RPMI8226 (cell line): ENCODE results near the gene TMEM120B.

Experiments
- DNase-seq: peaks from one replicate; pipeline ENCODE4 v3.0.0-alpha.2; 2015

The TMEM120B gene

DNA sequence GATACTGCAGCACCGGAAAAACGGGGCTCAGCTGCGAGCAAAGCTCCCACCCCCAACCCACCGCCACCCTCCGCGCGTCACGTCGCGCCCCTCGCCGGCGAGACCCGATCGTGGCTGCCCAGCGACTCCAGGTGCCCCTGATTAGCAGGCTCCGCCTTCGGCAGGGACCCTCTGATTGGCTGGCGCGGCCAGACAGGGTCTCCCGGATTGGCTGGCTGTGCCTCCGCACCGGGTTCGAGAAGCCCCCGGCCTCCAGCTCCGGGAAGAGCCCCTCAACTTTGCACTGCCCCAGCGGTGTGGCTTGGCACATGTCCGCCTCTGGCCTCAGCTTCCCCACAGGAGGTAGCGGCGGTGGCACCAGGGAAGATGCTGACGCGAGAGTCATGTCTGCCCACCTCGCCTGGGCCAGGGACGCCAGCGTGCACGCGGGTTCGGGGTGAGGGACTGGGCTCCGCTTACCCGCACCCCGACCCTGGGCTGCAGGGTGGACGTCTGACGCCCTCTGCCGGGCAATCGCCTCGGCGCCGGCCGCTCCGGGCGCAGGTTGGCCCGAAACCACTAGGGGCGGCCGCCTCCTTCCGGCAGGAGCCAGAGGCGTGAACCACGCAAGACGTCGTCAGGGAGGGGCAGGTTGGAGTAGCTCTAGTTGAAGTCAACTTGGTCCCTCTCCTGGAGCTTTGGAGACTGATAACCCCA is 81.4 kb downstream of the TMEM120B start:
- DNase-seq, result peak; percentile 96

DNA sequence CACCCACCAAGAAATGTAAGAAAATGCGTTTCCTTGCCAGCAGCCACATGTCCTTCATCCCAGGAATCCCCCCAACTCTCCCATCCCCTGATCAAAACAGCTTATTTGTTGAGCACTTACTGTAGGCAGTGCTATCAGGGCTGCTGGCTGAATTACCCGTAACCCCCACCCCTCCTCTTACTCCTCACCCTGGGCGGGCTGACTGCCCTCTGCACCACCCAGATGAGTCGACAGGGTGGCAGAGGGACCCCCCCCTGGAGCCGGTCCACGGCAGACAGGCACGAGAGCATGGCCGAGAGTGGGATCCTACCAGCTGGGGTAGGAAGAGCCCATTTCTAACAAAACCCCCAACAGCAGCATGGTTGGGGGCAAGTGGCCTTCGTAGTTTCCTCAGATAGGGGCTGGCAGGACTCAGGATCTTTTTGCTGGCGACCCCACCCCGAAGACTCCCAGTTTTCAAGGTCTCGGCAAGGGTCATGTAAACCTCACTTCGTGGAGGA is 82.0 kb downstream of the TMEM120B start:
- DNase-seq, result no peak

DNA sequence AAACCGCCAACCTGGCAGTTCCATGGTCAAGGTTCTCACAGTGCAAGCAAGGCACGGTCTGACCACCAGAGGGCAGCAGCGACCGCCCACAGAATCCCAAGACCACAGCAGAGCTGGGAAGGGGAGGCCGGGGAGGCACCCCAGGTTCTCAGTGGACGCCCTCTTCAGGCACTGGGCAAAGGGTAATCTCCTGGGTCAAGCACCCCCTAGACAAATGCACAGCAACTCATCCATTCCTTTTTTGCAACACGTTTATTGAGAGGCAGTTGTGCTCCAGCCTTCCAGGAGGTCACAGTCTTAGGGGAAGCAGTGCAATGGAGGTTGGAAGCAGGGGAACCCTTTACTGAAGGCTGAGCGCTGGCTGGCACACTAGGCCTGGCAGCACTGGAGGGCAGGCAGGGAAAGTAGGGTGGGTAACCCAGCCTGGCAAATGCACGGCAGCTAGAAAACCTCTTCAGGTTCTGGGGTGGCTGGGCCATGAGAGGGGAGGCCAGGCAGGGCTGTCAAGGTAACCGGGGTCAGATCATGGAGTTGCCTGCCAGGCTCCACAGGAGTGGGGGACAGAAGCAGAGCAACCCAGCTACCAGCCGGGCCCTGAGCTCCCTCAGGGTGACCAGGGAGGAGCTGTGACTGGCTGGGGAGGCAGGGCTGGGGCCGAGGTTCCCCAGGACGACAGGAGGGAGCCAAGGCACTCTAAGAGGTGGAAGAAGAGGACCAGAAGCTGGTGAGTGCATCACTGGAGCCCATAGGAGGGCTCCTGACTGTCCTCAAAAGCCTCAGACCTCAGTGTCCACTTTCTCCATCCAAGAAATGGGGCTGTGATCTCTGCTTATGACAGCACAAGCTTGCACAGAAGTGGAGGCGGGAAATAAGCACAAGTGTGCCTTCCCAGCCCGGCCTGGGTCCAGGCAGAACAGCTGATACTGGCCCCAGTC is 82.7 kb downstream of the TMEM120B start:
- peak; percentile 86 for DNase-seq

DNA sequence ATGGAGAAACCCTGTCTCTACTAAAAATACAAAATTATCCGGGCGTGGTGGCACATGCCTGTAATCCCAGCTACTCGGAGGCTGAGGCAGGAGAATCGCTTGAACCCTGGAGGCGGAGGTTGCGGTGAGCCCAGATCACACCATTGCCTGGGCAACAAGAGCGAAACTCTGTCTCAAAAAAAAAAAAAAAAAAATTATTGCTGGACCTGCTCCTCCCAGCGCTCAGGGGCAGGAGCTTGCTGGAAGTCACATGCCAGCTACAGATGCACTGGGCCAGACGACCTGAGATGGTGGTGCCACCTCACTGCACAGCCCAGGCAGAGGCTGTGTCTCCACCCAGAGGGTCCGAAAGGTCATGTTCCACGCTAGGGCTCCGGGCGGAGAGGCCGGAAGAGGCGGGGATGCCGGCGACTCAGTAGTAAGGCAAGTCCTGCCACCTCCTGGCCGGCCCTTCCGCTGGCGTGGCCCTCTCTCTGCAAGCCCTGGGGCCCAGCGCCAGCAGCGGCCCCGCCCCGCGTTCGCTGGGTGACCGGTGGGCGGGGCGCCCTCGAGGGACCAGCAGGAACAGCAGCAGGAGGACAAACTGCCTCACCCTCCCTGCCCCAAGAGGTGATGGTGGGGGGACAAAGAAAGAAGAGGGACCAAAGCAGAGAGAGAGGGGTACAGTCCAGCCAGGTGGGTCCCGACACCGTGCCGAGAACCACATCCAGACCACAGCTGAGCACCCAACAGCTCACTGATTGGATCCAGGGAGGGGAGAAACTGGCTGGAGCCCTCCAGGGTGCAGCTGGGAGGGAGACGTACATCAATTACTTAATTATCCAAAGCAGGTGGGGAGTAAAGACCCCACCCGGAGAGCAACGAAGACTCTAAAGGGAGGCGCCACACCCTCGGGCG is 84.6 kb downstream of the TMEM120B start:
- no peak for DNase-seq

DNA sequence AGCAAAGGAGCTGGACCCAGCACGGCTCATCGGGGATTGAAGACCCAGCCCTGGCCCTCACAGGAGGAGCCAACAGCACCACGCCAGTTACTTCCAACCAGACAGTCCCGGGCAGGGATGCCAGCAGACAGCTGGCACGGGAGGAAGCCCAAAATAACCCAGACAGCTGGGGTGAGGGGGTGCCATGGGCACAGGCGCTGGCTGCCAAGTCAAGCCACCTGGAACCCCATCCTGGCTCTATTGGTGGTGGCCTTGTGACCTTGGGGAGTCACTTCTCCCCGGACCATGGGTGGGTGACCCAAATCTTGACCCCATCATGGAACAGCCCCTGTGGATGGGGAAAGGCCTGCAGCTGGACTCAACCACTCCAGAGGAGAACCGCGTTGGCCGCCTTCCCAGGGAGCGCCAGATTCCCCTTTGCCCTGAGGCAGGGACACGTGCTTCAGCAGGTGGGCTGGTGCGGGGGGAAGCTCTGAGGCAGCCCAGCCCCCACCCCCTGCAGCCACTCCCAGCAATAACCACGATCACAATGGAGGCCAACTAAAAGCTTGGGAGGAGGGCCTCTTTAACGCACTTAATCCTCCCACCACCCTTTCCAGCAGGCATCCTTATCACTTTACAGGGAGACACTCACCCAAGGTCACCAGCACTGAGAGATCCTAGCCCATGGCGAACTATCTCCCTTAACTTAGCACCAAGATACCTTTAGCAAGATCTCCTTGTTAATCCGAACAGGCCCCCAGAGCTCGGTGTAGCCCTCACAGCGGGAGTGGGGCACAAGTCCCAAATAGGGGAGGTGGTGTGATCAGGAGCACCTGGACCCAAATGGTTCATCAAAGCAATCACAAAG is 85.6 kb downstream of the TMEM120B start:
- peak; percentile 55 for DNase-seq

DNA sequence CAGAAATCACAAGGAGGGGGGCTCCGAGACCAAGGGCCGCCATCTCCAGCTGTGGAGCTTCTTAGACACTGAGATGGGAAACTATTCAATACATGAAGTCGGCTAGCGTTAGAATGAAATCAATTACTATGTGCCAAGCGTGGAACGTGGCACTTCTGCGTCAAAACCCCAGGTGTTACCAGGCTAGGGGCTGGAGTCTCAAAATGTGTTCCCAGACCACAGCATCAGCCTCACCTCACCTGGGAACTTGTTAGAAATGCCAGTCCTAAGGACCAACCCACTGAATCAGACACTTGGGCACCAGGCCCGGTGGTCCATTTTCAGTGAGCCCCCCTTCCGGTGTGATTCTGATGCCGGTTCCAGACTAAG is 86.2 kb downstream of the TMEM120B start:
- DNase-seq, result no peak

DNA sequence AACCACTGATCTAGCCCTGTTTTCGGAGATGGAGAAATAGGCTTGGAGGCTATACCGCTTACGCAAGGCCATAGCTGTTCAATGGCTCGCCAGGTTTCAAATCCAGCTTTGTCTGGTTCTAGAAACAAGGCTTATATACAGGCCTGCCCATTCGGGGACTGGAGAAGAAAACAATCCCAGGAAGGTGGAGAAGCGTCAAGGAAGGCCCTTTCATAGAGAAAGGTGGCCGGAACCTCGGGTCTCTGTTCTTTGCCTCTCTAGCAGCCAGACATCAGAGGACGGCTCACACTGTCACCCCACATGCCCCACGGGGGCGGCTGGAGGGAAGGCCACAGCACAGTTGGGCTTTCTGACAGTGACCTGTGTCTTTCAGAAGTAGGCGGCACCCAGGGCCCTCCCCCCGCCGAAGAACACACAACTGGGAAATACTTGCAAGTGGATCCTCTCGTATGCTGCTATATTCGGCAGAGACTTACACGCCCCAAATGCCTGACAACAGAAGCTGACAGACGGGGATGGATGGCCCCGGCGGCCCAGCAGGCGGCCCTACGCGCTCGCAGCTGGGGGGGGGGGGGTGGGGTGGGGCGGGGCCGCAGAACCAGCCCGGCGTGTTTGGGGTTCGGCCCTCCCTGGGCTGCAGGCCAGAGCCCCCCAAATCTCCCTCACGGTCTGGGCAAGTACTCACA is 86.7 kb downstream of the TMEM120B start:
- DNase-seq, result peak; percentile 86

DNA sequence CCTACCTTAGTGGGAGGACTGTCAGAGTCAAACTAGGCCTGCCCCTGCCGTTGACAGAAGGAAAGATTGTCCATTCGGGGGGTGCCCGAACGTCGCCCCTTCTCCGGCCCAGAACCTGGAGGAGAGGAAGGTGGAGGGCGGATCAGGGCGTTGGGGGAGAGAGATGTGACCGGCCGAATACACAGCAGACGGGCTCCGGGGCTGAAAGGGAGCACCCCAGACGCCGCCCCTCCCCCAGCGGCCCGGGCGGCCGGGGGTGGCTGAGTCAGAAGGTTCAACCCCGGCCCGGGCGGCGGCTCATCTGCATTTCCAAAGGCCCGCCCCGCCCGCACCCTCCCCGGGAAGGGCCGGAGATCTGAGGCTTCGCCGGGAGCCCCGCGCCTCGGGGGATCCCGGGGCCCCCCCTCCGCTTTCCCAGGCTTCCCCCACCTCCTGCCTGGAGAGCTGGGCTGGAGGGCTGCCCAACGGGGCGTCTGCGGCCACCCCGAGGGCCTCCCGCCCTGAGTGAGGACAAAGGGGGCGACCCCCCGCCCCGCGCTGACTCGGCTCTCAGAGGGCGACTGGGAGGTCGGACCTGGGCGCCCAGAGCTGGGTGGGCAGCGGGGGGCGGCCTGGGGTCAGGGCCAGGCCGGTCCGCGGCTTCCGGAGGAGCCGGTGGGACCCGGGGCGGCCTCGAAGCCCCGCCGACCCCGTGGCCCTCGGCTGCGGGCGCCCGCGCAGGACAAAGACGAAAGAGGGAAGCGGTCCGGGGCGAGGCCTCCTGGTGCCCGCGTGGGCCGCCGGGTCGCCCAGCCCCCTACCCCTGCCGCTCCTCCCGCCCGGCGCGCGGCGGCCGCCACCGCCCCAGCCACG is 87.5 kb downstream of the TMEM120B start:
- peak; percentile 87 for DNase-seq

DNA sequence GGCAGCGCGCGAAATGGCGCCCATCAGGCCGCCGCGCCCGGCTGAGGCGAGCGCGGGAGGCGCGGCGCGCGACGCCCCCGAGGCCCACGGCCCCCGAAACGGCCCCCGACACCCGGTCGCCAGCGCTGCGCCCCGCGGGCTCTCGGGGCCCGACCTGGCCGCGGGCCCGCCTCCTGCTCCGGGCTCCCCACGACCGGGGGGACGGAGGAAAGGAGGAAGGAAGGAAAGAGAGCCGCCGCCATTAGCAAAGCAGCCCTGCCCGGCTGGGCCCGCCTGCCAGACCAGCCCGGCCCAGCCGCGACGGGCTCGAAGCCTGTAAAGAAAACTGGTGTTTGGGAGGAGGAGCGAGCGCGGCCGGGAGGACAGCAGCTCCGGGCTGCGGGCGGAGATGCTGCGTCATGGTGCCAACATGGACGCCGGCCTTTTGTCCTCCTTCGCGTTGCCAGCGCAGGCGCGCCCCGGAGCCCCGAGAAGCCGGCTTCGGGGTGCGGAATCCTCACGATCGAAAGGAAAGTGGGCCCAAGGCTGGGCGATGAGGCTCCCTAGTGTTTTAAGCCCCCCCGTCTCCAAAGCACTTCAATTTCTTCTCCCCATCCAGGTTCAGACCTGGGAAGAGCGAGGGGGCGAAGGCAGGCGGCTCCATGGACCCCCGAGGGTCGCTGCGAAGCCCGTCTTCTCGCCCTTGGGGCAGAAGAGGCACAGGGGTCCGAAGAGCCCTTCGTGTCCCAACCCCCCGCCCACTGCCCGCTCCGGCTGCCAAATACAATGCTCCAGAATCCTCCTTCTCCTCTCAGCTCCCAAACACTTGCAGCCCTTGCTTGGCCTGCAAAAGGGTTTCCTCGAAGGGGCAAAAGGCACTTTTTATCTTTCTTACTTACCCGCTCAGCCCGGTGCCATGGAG is 88.4 kb downstream of the TMEM120B start:
- peak; percentile 71 for DNase-seq

DNA sequence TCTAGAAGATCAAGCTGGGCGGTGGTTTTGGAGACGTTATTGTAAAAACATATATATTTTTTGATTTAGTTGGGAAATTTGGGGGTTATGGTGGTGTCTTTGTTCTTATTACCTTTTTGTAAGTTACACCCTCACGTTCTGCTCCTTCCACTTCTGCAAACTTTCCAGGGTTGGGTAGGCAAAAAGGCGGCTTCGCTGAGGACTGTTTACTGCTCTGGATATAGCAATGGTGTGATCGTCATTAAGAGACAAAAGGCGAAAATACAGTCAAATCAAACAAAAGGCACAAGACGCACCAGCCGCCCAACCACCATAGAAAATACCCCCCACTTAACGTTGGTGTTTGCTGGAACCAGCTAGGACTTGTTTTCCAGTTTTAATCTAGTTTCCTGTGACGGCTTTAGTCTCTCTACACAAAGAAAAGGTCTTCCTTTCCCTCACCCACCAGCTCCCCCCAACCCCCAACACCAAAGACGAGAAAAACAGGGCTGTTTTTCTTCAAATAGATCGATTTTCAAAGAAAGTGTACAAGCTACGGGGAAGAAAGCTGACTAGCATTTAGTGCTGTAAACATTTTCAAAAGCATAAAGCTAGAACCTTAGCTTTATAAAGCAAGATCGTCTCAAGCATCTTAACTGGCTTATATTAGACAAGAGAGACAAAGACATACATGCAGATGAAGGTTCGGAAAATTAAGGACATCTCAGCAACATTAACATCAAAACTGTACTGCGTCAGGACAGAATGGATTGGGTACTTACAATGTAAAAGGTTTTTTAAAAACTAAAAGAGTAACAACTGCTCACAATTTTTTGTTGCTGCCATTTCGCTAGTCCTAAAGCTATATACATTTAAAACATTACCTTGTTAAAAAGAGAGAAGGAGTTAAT is 89.3 kb downstream of the TMEM120B start:
- peak; percentile 43 for DNase-seq

DNA sequence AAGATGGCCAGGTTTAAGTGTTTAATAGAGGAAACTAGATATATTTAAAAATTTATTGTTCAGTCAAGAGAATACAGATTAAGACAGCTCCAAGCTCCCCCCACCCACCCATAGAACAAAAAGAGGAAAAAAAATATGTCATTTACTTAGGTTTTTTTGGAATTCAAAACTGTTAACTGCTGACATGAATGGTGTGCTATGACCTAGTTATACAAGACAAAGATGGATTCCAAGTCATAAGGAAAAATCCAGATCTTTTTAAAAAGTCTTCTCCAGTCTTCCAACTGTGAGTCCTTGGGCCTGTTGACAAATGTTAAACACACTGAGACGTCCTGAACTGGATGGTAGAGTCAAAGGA is 89.9 kb downstream of the TMEM120B start:
- DNase-seq, result no peak

DNA sequence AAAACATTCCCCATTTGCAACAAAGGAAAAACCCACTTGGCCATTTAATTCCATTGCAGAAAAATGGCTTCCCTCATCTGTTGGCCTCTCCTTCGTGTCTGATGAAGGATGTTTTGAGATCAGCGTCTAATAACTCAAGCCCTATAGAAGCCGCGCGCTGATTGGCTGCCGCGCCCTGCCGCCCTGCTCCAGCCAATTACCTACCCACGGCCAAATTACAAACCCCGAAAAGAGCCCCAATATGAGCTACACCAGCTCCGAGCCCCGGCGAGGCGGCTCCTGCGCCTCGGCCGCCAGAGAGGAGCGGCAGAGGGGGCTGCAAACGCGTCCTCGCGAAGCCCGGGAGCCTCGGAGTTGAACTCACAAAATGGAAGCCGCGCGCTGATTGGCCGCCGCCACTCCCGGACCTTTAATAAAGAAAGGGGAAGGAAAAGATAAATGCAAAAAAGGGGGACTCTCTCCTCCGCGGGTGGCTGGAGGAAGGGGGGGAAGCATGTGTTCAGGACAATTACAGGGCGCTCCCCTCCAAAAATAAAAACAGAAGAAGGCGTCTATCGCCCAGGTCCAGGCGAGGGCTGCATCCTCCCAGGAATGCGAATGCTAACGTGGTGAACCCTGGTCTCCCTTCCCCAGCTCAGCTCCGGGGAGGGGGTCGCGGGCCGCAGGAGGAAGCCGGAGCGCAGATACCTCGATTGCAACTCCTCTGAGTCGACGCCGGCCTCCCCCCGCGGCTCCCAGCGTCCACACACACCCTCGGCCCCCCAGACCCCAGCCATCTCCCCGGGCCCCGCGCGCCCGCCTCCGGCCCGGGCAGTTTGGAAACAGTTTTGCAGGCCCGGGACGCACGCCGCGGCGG is 90.5 kb downstream of the TMEM120B start:
- DNase-seq, result peak; percentile 90

DNA sequence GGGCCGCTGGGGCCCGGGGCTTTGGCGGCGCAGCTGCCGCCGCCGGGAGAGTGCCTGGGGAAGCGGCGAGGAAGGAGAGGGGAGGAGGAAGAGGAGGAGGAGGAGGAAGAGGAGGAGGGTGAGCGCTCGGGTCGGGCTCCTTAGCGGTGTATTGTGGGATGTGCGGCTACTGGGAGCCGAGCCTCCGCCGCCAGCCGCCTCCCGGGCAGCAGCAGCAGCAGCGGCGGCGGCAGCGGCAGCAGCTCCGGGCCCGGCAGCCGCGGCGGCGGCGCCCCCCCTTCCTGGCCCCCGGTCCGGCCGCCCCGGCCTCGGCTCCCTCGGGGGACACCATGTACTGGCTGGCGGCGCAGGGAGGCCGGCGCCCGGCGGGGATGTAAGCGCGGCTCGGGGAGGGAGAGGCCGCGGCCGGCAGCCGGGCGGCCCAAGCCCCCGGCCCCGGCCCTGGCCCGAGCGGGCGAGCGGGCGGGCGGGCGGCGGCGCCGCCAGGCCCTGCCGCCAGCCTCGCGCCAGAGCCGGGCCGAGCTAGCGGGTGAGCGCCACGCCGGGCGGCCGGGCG is 91.4 kb downstream of the TMEM120B start, which contains the start of gene SETD1B:
SETD1B (plus strand) TSS at position 149 of the 556 bp plus-strand sequence. CDS start 729 bp downstream, outside the sequence.
- DNase-seq, result peak; percentile 75

DNA sequence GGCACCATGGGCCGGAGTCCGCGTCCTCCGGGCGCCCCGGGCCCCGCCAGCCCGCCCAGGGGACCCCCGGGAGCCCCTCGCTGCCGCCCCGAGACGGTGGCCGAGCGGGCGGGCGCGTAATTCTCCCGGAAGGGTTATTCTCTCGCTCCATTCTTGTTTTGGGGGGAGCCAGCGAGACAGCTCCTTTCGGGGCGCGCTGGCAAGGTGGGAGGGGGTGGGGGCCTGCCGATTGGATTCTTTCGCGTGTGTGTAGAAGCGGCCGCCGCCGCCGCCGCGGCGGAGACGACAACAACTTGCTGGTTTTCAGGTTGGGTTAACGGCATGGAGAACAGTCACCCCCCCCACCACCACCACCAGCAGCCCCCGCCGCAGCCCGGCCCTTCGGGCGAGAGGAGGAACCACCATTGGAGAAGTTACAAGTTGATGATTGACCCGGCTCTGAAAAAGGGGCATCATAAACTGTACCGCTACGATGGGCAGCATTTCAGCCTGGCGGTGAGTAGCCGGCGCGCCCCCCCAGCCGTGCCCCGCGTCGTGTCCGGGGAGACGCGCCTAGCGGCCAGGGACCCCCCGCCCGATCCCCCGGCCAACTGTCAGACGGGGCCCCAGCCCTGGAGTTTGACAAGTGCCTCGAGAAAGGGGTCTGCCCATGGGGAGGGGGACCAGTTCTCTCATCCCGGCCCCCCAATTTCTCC is 92.0 kb downstream of the TMEM120B start:
- DNase-seq, result peak; percentile 49

DNA sequence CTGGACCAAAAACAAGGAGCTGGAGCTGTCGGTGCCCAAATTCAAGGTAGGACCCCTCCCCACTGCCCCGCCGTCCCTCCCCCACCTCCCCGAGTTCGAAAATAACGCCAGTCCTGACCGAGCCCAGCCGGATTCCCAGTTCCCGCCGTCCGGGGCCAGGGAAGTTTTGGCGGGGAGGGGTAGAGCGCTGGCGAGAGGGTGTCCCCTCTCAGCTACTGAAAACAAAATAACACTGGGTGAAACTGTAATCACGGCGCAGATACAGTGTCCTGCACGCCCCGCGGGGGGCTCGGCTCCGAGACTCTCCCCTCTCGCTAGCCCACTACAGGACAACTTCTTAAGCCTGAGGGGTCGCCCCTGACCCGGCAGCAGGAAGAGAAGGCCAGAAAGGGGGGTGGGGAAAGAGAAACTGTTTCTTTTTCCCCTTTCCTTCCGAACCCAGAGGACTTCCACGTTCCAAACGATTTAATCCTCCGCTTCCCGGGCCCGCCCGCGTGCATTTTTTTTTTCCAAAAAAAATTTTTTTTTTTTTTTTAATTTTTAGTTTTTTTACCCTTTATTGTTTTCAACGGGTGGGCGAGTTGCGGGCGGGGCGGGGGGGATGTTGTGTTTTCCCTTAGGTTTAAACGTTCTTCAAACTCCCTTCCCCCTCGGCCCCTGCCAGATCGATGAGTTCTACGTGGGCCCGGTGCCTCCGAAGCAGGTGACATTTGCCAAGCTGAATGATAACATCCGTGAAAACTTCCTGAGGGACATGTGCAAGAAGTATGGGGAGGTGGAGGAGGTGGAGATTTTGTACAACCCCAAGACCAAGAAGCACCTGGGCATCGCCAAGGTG is 92.8 kb downstream of the TMEM120B start:
- DNase-seq, result peak; percentile 26
